ENCODE data around the gene ITSN2. TPM values are rescaled to one million over a fixed set of nuclear protein-coding genes. Genes with fewer than 3 reads are reported as not detected.

The ITSN2 gene
- polyA plus RNA-seq, 3 donors: 26.0 to 91.1 (median 40.4) TPM

- no peak overlapping the region for H3K9ac ChIP-seq (ENCODE audit: insufficient read depth, low read length, poor library complexity, severe bottlenecking)
- Mint-ChIP-seq H3K4me3 (no peak overlapping the region), H3K27me3 (ENCODE audit: low read depth in 3 of 3) (peaks cover 0 to 7% (median 2%) of the 10 kb centered on the region in 3 donors), H3K36me3 (no peaks in the 10 kb centered on the region), H3K4me1 (peaks cover 2% of the 10 kb centered on the region), H3K27ac (no peak overlapping the region), H3K9me3 (peaks cover 0 to 9% (median 5%) of the 10 kb centered on the region in 7 donors)
- no peaks in the 10 kb centered on the region for H3K27me3 ChIP-seq (ENCODE audit: control insufficient read depth in 2 of 2, insufficient read depth in 2 of 2, low read length in 2 of 2)
- intact Hi-C loops (cut with micrococcal nuclease): no loop called here
- no peak overlapping the region for H3K4me2 ChIP-seq (replicated peaks; ENCODE audit: extremely low read depth, low read length, poor library complexity, severe bottlenecking)
- TF ChIP-seq CTCF (IDR thresholded peaks at IDR 0.05): no peak
- no peak overlapping the region for H3K27ac ChIP-seq (ENCODE audit: low read depth in 1 of 2, low read length in 2 of 2)
- H3K36me3 ChIP-seq (replicated peaks in 1 of 2; ENCODE audit: control insufficient read depth in 1 of 2, insufficient read depth in 2 of 2, low read length in 2 of 2): no peaks in the 10 kb centered on the region
- no peaks in the 10 kb centered on the region for H3K9me3 ChIP-seq (replicated peaks in 1 of 2; ENCODE audit: control insufficient read depth in 1 of 2, insufficient read depth in 1 of 2, low read length in 2 of 2)
- H3K4me3 ChIP-seq (replicated peaks in 1 of 3; ENCODE audit: low read depth in 2 of 3, low read length in 3 of 3): no peak overlapping the region
- H3K4me1 ChIP-seq (ENCODE audit: control insufficient read depth in 1 of 2, insufficient read depth in 2 of 2, low read length in 2 of 2): no peaks in the 10 kb centered on the region
- H4K20me1 ChIP-seq (ENCODE audit: insufficient read depth, low read length): no peaks in the 10 kb centered on the region
- no peak overlapping the region for H2AFZ ChIP-seq (ENCODE audit: insufficient read depth, low read depth, low read length, poor library complexity, severe bottlenecking)
- H3K79me2 ChIP-seq (ENCODE audit: insufficient read depth, low read length): no peaks in the 10 kb centered on the region
- WGBS (ENCODE audit: insufficient coverage): 100% methylated on average over 2 of the region's 6 CpGs
- no peak for DNase-seq
These were observed 176.8 kb downstream of the ITSN2 start for GRCh38 chr2:24183366-24184069.

GRCh38 chr2:24182507-24182906 lies 177.8 kb downstream of the ITSN2 start:
- H3K4me3 ChIP-seq (replicated peaks in 1 of 3; ENCODE audit: low read depth in 2 of 3, low read length in 3 of 3): no peak overlapping the region
- DNase-seq: no peak
- no peaks in the 10 kb centered on the region for H3K36me3 Mint-ChIP-seq
- H3K27ac Mint-ChIP-seq: peak overlapping the region in 2 of 7 donors; percentile 4 to 52
- H3K27me3 ChIP-seq (ENCODE audit: control insufficient read depth in 2 of 2, insufficient read depth in 2 of 2, low read length in 2 of 2): no peaks in the 10 kb centered on the region
- TF ChIP-seq CTCF (IDR thresholded peaks at IDR 0.05): no peak
- no peaks in the 10 kb centered on the region for H3K36me3 ChIP-seq (replicated peaks in 1 of 2; ENCODE audit: control insufficient read depth in 1 of 2, insufficient read depth in 2 of 2, low read length in 2 of 2)
- H3K9me3 ChIP-seq (replicated peaks in 1 of 2; ENCODE audit: control insufficient read depth in 1 of 2, insufficient read depth in 1 of 2, low read length in 2 of 2): no peaks in the 10 kb centered on the region
- no peaks in the 10 kb centered on the region for H3K4me1 ChIP-seq (ENCODE audit: control insufficient read depth in 1 of 2, insufficient read depth in 2 of 2, low read length in 2 of 2)
- H3K4me1 Mint-ChIP-seq: peaks cover 2% of the 10 kb centered on the region
- peaks cover 0 to 5% (median 1%) of the 10 kb centered on the region in 7 donors for H3K9me3 Mint-ChIP-seq
- intact Hi-C loops (cut with micrococcal nuclease): no loop called here
- no peak overlapping the region for H3K27ac ChIP-seq (ENCODE audit: low read depth in 1 of 2, low read length in 2 of 2)
- H3K27me3 Mint-ChIP-seq (ENCODE audit: low read depth in 3 of 3): peaks cover 0 to 7% (median 0%) of the 10 kb centered on the region in 3 donors
- no peaks in the 10 kb centered on the region for H4K20me1 ChIP-seq (ENCODE audit: insufficient read depth, low read length)
- no peak overlapping the region for H3K4me3 Mint-ChIP-seq
- H3K79me2 ChIP-seq (ENCODE audit: insufficient read depth, low read length): no peaks in the 10 kb centered on the region
- H3K9ac ChIP-seq (ENCODE audit: insufficient read depth, low read length, poor library complexity, severe bottlenecking): no peak overlapping the region
- 100% methylated on average over 5 of the region's 7 CpGs for WGBS (ENCODE audit: insufficient coverage)
- H3K4me2 ChIP-seq (replicated peaks; ENCODE audit: extremely low read depth, low read length, poor library complexity, severe bottlenecking): no peak overlapping the region
- no peak overlapping the region for H2AFZ ChIP-seq (ENCODE audit: insufficient read depth, low read depth, low read length, poor library complexity, severe bottlenecking)
